Measurements from ENCODE around the gene PLTP. TPM values are rescaled to one million over a fixed set of nuclear protein-coding genes. Genes with fewer than 3 reads are reported as not detected.

PLTP gene
- total and polyA plus RNA-seq, 2 of the 13 experiments (the other 11 are each of a cell fraction or from before 2014, with no cell fraction given), result 16.9 to 28.6 TPM

- TF ChIP-seq MLX (CRISPR knock-in tag; IDR thresholded peaks at IDR 0.05) (peak; percentile 25; the same call in 1 of the 2 replicates), ZNF792 (CRISPR knock-in tag; IDR thresholded peaks at IDR 0.05) (peak; percentile 93), CREBL2 (CRISPR knock-in tag; IDR thresholded peaks at IDR 0.05; ENCODE audit: borderline replicate concordance) (0 out of 2 replicates have a peak, but pooled peaks have one; percentile 84), GATAD2A (CRISPR knock-in tag; IDR thresholded peaks at IDR 0.05) (peak; percentile 79), GTF2F1 (IDR thresholded peaks at IDR 0.05; ENCODE audit: low read length) (no peak), GLMP (CRISPR knock-in tag; IDR thresholded peaks at IDR 0.05; ENCODE audit: borderline replicate concordance) (no peak), SRY (CRISPR knock-in tag; IDR thresholded peaks at IDR 0.05) (peak; percentile 95), HDAC2 (CRISPR knock-in tag; IDR thresholded peaks at IDR 0.05) (peak; percentile 81), ZFP41 (CRISPR knock-in tag; IDR thresholded peaks at IDR 0.05; ENCODE audit: borderline replicate concordance) (no peak), ZNF329 (CRISPR knock-in tag; IDR thresholded peaks at IDR 0.05; ENCODE audit: low read depth) (0 out of 2 replicates have a peak, but pooled peaks have one; percentile 23), ZBTB43 (CRISPR knock-in tag; conservative IDR thresholded peaks at IDR 0.05) (peak; percentile 16; the same call in 1 of the 2 replicates), HNRNPK (IDR thresholded peaks at IDR 0.05; ENCODE audit: low read depth, low read length, poor library complexity, severe bottlenecking) (no peak), IRF9 (CRISPR knock-in tag; IDR thresholded peaks at IDR 0.05; ENCODE audit: borderline replicate concordance) (peak; percentile 52), ZSCAN30 (CRISPR knock-in tag; IDR thresholded peaks at IDR 0.05) (no peak), TRIM22 (IDR thresholded peaks at IDR 0.05) (no peak), HNRNPLL (IDR thresholded peaks at IDR 0.05; ENCODE audit: low read depth, low read length, poor library complexity, severe bottlenecking) (peak; percentile 86), NCOA2 (CRISPR knock-in tag; IDR thresholded peaks at IDR 0.05) (peak; percentile 77), ZNF891 (CRISPR knock-in tag; IDR thresholded peaks at IDR 0.05) (no peak), ATF2 (CRISPR knock-in tag; IDR thresholded peaks at IDR 0.05) (peak; percentile 89), PAF1 (CRISPR knock-in tag; IDR thresholded peaks at IDR 0.05) (no peak), ZNF354B (CRISPR knock-in tag; IDR thresholded peaks at IDR 0.05) (peak; percentile 96), RXRA (CRISPR knock-in tag; IDR thresholded peaks at IDR 0.05) (peak; percentile 6; the same call in 1 of the 2 replicates), GZF1 (CRISPR knock-in tag; IDR thresholded peaks at IDR 0.05) (no peak)
These were observed 21.6 kb downstream of the PLTP start (continued) for GRCh38 chr20:45890077-45890984.

Measured in HepG2 (cell line).